Fibroblast of the aortic adventitia (primary cell): Measurements from ENCODE around the gene SERPINA6. TPM values are rescaled to one million over a fixed set of nuclear protein-coding genes. Genes with fewer than 3 reads are reported as not detected.

Experiments
- DNase-seq: peaks from one replicate; pipeline ENCODE4 v3.0.0-alpha.2; 2010; ENCODE audit warnings: low read depth
- H3K4me3 ChIP-seq: 2 replicates; pipeline ENCODE4 v1.5.1; 2011; ENCODE audit warnings: low read depth, mild to moderate bottlenecking, control low read depth, low read length, moderate library complexity
- CTCF ChIP-seq: IDR thresholded peaks from 2 replicates; pipeline ENCODE4 v1.5.1; 2011; ENCODE audit warnings: mild to moderate bottlenecking, low read length, control low read depth, inconsistent platforms; ENCODE audit not compliant: insufficient read depth
- total RNA-seq: library from RNA; depleted of rRNA; stranded (reverse); fragments of >200 nt; gene quantifications from 2 replicates; pipeline ENCODE4 v1.2.3, GENCODE V29; 2012; ENCODE audit warnings: low replicate concordance

The SERPINA6 gene
- total RNA-seq, 1 donor, result not detected

- no peak for TF ChIP-seq CTCF
- H3K4me3 ChIP-seq, result no peak overlapping the region
- DNase-seq, result peak; percentile 25
Observed at GRCh38 chr14:94344389-94344788, 21.3 kb upstream of the SERPINA6 start.

GRCh38 chr14:94343238-94344005, 20.3 kb upstream of the SERPINA6 start:
- TF ChIP-seq CTCF, result no peak
- H3K4me3 ChIP-seq, result no peak overlapping the region
- no peak for DNase-seq

- DNase-seq, result peak; percentile 100
- no peak for TF ChIP-seq CTCF
- no peak overlapping the region for H3K4me3 ChIP-seq
Observed at GRCh38 chr14:94342334-94342934, 19.3 kb upstream of the SERPINA6 start.

- peak overlapping the region; percentile 33 for H3K4me3 ChIP-seq
- no peak for DNase-seq
- TF ChIP-seq CTCF, result no peak
Observed at GRCh38 chr14:94341656-94342333, 18.7 kb upstream of the SERPINA6 start.

GRCh38 chr14:94340533-94340932, 17.4 kb upstream of the SERPINA6 start:
- TF ChIP-seq CTCF, result no peak
- no peak overlapping the region for H3K4me3 ChIP-seq
- DNase-seq, result no peak

- TF ChIP-seq CTCF, result no peak
- no peak for DNase-seq
- no peak overlapping the region for H3K4me3 ChIP-seq
Observed at GRCh38 chr14:94338023-94338422, 14.9 kb upstream of the SERPINA6 start.
